T-helper 2 cell treated with Interferon-gamma antibody and Interleukin-4, amounts not matched to agents 5 μg/mL and 100 μg/mL, for 36 hours (primary cell): ENCODE data around the gene UBXN11.

Experiments
- DNase-seq: peaks from one replicate; pipeline ENCODE4 v3.0.0; 2021; ENCODE audit warnings: low spot score
- H3K27ac Mint-ChIP-seq: one replicate; pipeline ENCODE4 v1.8.0; 2021; ENCODE audit warnings: mild to moderate bottlenecking, mixed read lengths
- H3K27me3 Mint-ChIP-seq: one replicate; pipeline ENCODE4 v1.8.0; 2021; ENCODE audit warnings: low read depth, mixed read lengths
- H3K36me3 Mint-ChIP-seq: one replicate; pipeline ENCODE4 v1.8.0; 2021; ENCODE audit warnings: low read depth, mixed read lengths
- H3K4me1 Mint-ChIP-seq: one replicate; pipeline ENCODE4 v1.8.0; 2021; ENCODE audit warnings: low read depth, mixed read lengths
- H3K4me3 Mint-ChIP-seq: one replicate; pipeline ENCODE4 v1.8.0; 2022; ENCODE audit warnings: mild to moderate bottlenecking, moderate library complexity, mixed read lengths
- H3K9me3 Mint-ChIP-seq: one replicate; pipeline ENCODE4 v1.8.0; 2021; ENCODE audit warnings: mixed read lengths

The UBXN11 gene

GRCh38 chr1:26290882-26291261 lies 15.6 kb downstream of the UBXN11 start:
- H3K9me3 Mint-ChIP-seq = no peaks in the 10 kb centered on the region
- H3K4me3 Mint-ChIP-seq = peak overlapping the region; percentile 18
- H3K27me3 Mint-ChIP-seq = no peaks in the 10 kb centered on the region
- H3K27ac Mint-ChIP-seq = peak overlapping the region; percentile 97
- peaks cover 12% of the 10 kb centered on the region for H3K36me3 Mint-ChIP-seq
- no peak for DNase-seq
- H3K4me1 Mint-ChIP-seq = peaks cover 51% of the 10 kb centered on the region

- Mint-ChIP-seq H3K36me3 (peaks cover 13% of the 10 kb centered on the region), H3K4me1 (peaks cover 56% of the 10 kb centered on the region), H3K27me3 (no peaks in the 10 kb centered on the region), H3K4me3 (peak overlapping the region; percentile 79), H3K9me3 (no peaks in the 10 kb centered on the region), H3K27ac (peak overlapping the region; percentile 97)
- no peak for DNase-seq
These were observed 16.1 kb downstream of the UBXN11 start for GRCh38 chr1:26290122-26290881.

- Mint-ChIP-seq H3K27me3 (no peaks in the 10 kb centered on the region), H3K4me1 (peaks cover 65% of the 10 kb centered on the region), H3K36me3 (peaks cover 21% of the 10 kb centered on the region), H3K4me3 (peak overlapping the region; percentile 79), H3K27ac (peak overlapping the region; percentile 97), H3K9me3 (no peaks in the 10 kb centered on the region)
- no peak for DNase-seq
These were observed 17.0 kb downstream of the UBXN11 start for GRCh38 chr1:26289158-26290059.

- peak; percentile 76 for DNase-seq
- no peaks in the 10 kb centered on the region for H3K27me3 Mint-ChIP-seq
- H3K36me3 Mint-ChIP-seq = peaks cover 24% of the 10 kb centered on the region
- no peaks in the 10 kb centered on the region for H3K9me3 Mint-ChIP-seq
- peak overlapping the region; percentile 79 for H3K4me3 Mint-ChIP-seq
- peak overlapping the region; percentile 97 for H3K27ac Mint-ChIP-seq
- H3K4me1 Mint-ChIP-seq = peaks cover 75% of the 10 kb centered on the region
These were observed 18.0 kb downstream of the UBXN11 start for GRCh38 chr1:26288311-26288941.

- H3K36me3 Mint-ChIP-seq = peaks cover 27% of the 10 kb centered on the region
- peaks cover 81% of the 10 kb centered on the region for H3K4me1 Mint-ChIP-seq
- H3K27ac Mint-ChIP-seq = peak overlapping the region; percentile 97
- H3K4me3 Mint-ChIP-seq = peak overlapping the region; percentile 79
- DNase-seq = no peak
- no peaks in the 10 kb centered on the region for H3K27me3 Mint-ChIP-seq
- no peaks in the 10 kb centered on the region for H3K9me3 Mint-ChIP-seq
These were observed 18.6 kb downstream of the UBXN11 start for GRCh38 chr1:26287811-26288210.

GRCh38 chr1:26287033-26287711 lies 19.3 kb downstream of the UBXN11 start:
- H3K27me3 Mint-ChIP-seq = no peaks in the 10 kb centered on the region

GRCh38 chr1:26286064-26286416 lies 20.4 kb downstream of the UBXN11 start:
- DNase-seq = no peak
- peak overlapping the region; percentile 97 for H3K27ac Mint-ChIP-seq
- no peaks in the 10 kb centered on the region for H3K9me3 Mint-ChIP-seq
- peak overlapping the region; percentile 79 for H3K4me3 Mint-ChIP-seq
- H3K4me1 Mint-ChIP-seq = peaks cover 88% of the 10 kb centered on the region
- no peaks in the 10 kb centered on the region for H3K27me3 Mint-ChIP-seq
- peaks cover 39% of the 10 kb centered on the region for H3K36me3 Mint-ChIP-seq

More at GRCh38 chr1:26287033-26287711, 19.3 kb downstream of the UBXN11 start:
- peak; percentile 68 for DNase-seq
- H3K27ac Mint-ChIP-seq = peak overlapping the region; percentile 97
- H3K4me3 Mint-ChIP-seq = peak overlapping the region; percentile 79
- peaks cover 86% of the 10 kb centered on the region for H3K4me1 Mint-ChIP-seq
- H3K36me3 Mint-ChIP-seq = peaks cover 32% of the 10 kb centered on the region
- H3K9me3 Mint-ChIP-seq = no peaks in the 10 kb centered on the region

GRCh38 chr1:26285366-26286063 lies 20.9 kb downstream of the UBXN11 start:
- Mint-ChIP-seq H3K27ac (peak overlapping the region; percentile 97), H3K9me3 (no peaks in the 10 kb centered on the region), H3K4me1 (peaks cover 89% of the 10 kb centered on the region), H3K4me3 (peak overlapping the region; percentile 88), H3K27me3 (no peaks in the 10 kb centered on the region), H3K36me3 (peaks cover 43% of the 10 kb centered on the region)
- no peak for DNase-seq

- no peaks in the 10 kb centered on the region for H3K27me3 Mint-ChIP-seq
These were observed 21.7 kb downstream of the UBXN11 start for GRCh38 chr1:26284597-26285347.

GRCh38 chr1:26283871-26284596 lies 22.4 kb downstream of the UBXN11 start:
- no peak for DNase-seq
- H3K36me3 Mint-ChIP-seq = peaks cover 48% of the 10 kb centered on the region
- peak overlapping the region; percentile 88 for H3K4me3 Mint-ChIP-seq
- H3K27me3 Mint-ChIP-seq = no peaks in the 10 kb centered on the region
- peak overlapping the region; percentile 97 for H3K27ac Mint-ChIP-seq
- H3K4me1 Mint-ChIP-seq = peaks cover 78% of the 10 kb centered on the region
- H3K9me3 Mint-ChIP-seq = no peaks in the 10 kb centered on the region

More at GRCh38 chr1:26284597-26285347, 21.7 kb downstream of the UBXN11 start:
- H3K9me3 Mint-ChIP-seq = no peaks in the 10 kb centered on the region
- DNase-seq = peak; percentile 97
- peaks cover 81% of the 10 kb centered on the region for H3K4me1 Mint-ChIP-seq
- peaks cover 43% of the 10 kb centered on the region for H3K36me3 Mint-ChIP-seq
- peak overlapping the region; percentile 88 for H3K4me3 Mint-ChIP-seq
- peak overlapping the region; percentile 97 for H3K27ac Mint-ChIP-seq

- Mint-ChIP-seq H3K4me1 (peaks cover 78% of the 10 kb centered on the region), H3K4me3 (peak overlapping the region; percentile 88), H3K36me3 (peaks cover 53% of the 10 kb centered on the region), H3K27ac (peak overlapping the region; percentile 97), H3K27me3 (no peaks in the 10 kb centered on the region), H3K9me3 (no peaks in the 10 kb centered on the region)
- no peak for DNase-seq
These were observed 23.1 kb downstream of the UBXN11 start for GRCh38 chr1:26283279-26283853.
